GM18873 (cell line): ENCODE measurements around the gene UGT1A9.

Experiments
- ATAC-seq: cut with Tn5 transposase; IDR thresholded peaks from one replicate; pipeline ENCODE4 v1.9.1; 2021; ENCODE audit warnings: mild to moderate bottlenecking, moderate library complexity, moderate number of reproducible peaks; ENCODE audit not compliant: unreplicated experiment, low FRiP score

UGT1A9 gene

GRCh38 chr2:233813236-233814055 lies 141.7 kb downstream of the UGT1A9 start:
- ATAC-seq: no peak

GRCh38 chr2:233814056-233814835 lies 142.5 kb downstream of the UGT1A9 start:
- no peak for ATAC-seq

GRCh38 chr2:233815861-233816260 lies 144.2 kb downstream of the UGT1A9 start:
- no peak for ATAC-seq

- ATAC-seq: no peak
These were observed 144.6 kb downstream of the UGT1A9 start for GRCh38 chr2:233816334-233816733.

GRCh38 chr2:233816771-233817170 lies 145.1 kb downstream of the UGT1A9 start:
- ATAC-seq: no peak

- ATAC-seq: no peak
These were observed 145.7 kb downstream of the UGT1A9 start for GRCh38 chr2:233817361-233817911.

- no peak for ATAC-seq
These were observed 146.4 kb downstream of the UGT1A9 start for GRCh38 chr2:233817995-233818638.

- no peak for ATAC-seq
These were observed 147.2 kb downstream of the UGT1A9 start for GRCh38 chr2:233818639-233819621.

GRCh38 chr2:233819884-233820773 lies 148.4 kb downstream of the UGT1A9 start:
- ATAC-seq: no peak

GRCh38 chr2:233820774-233821105 lies 149.0 kb downstream of the UGT1A9 start:
- no peak for ATAC-seq

- no peak for ATAC-seq
These were observed 149.5 kb downstream of the UGT1A9 start for GRCh38 chr2:233821196-233821595.

- ATAC-seq: no peak
These were observed 150.0 kb downstream of the UGT1A9 start for GRCh38 chr2:233821709-233822100.

- ATAC-seq: no peak
These were observed 150.5 kb downstream of the UGT1A9 start for GRCh38 chr2:233822101-233822771.
